Gastroesophageal sphincter (tissue), 4 donors: ENCODE measurements around the gene PTPRC. TPM values are rescaled to one million over a fixed set of nuclear protein-coding genes. Genes with fewer than 3 reads are reported as not detected.

Experiments
- ATAC-seq: fragments of 150-250 bp; one replicate; pipeline ENCODE4 v1.9.1; 2016; ENCODE audit warnings: mild to moderate bottlenecking, moderate library complexity
- H3K27ac ChIP-seq, 4 donors: fragments of 200-600 bp; sonication (generic) in 3 of 4; 1 replicate in 3 of 4; 2 replicates in 1 of 4; pipeline ENCODE4 v1.5.1; 2016 to 2019
- H3K27me3 ChIP-seq: fragments of 200-600 bp; sonication (generic); one replicate; pipeline ENCODE4 v1.5.1; 2019
- H3K36me3 ChIP-seq, 2 donors: fragments of 200-600 bp; sonication (generic); one replicate each; pipeline ENCODE4 v1.5.1; 2019; ENCODE audit warnings: control low read depth in 1 of 2
- H3K4me1 ChIP-seq, 3 donors: fragments of 200-600 bp; sonication (generic); 1 replicate in 2 of 3; 2 replicates in 1 of 3; pipeline ENCODE4 v1.5.1; 2016 to 2019; ENCODE audit warnings: control low read depth in 2 of 3
- H3K4me3 ChIP-seq, 2 donors: fragments of 200-600 bp; sonication (generic); one replicate each; pipeline ENCODE4 v1.5.1; 2019; ENCODE audit warnings: mild to moderate bottlenecking in 1 of 2, moderate library complexity in 1 of 2
- H3K9me3 ChIP-seq, 3 donors: fragments of 200-600 bp; sonication (generic); one replicate each; pipeline ENCODE4 v1.5.1; 2017 to 2019; ENCODE audit warnings: control low read depth in 2 of 3
- EP300 ChIP-seq: sonication (generic); formaldehyde crosslinking; IDR thresholded peaks from one replicate; pipeline ENCODE4 v1.6.1; 2017; ENCODE audit warnings: antibody characterized with exemption, mild to moderate bottlenecking
- POLR2A ChIP-seq, 2 donors: fragments of 450-650 bp; IDR thresholded peaks; one replicate each; pipeline ENCODE4 v1.6.1; 2017; ENCODE audit warnings: antibody characterized with exemption in 2 of 2, mild to moderate bottlenecking in 2 of 2, moderate library complexity in 1 of 2
- POLR2AphosphoS5 ChIP-seq: sonication (generic); formaldehyde crosslinking; IDR thresholded peaks from one replicate; pipeline ENCODE4 v1.6.1; 2017; ENCODE audit warnings: antibody characterized with exemption
- WGBS, 2 donors: methylation state at CpG; one replicate each; pipeline ENCODE4 v1.1.5; 2018; ENCODE audit warnings: low coverage in 1 of 2; 5-methylcytosine and 5-hydroxymethylcytosine counted together
- total RNA-seq, 4 donors: library from RNA; depleted of rRNA; stranded (reverse); fragments of >200 nt; gene quantifications; one replicate each; pipeline ENCODE4 v1.1.0, GENCODE V29; 2016
- TF ChIP-seq, protein P1 (sequence below), 4 experiments: fragments of 200-600 bp in 2 of 4; fragments of 450-650 bp in 2 of 4; sonication (generic) in 1 of 4; IDR thresholded peaks; one replicate each; pipeline ENCODE4 v1.5.1; 2017 to 2019; ENCODE audit warnings: antibody characterized with exemption in 4 of 4, mild to moderate bottlenecking in 2 of 4, moderate library complexity in 2 of 4

Gene PTPRC, protein sequence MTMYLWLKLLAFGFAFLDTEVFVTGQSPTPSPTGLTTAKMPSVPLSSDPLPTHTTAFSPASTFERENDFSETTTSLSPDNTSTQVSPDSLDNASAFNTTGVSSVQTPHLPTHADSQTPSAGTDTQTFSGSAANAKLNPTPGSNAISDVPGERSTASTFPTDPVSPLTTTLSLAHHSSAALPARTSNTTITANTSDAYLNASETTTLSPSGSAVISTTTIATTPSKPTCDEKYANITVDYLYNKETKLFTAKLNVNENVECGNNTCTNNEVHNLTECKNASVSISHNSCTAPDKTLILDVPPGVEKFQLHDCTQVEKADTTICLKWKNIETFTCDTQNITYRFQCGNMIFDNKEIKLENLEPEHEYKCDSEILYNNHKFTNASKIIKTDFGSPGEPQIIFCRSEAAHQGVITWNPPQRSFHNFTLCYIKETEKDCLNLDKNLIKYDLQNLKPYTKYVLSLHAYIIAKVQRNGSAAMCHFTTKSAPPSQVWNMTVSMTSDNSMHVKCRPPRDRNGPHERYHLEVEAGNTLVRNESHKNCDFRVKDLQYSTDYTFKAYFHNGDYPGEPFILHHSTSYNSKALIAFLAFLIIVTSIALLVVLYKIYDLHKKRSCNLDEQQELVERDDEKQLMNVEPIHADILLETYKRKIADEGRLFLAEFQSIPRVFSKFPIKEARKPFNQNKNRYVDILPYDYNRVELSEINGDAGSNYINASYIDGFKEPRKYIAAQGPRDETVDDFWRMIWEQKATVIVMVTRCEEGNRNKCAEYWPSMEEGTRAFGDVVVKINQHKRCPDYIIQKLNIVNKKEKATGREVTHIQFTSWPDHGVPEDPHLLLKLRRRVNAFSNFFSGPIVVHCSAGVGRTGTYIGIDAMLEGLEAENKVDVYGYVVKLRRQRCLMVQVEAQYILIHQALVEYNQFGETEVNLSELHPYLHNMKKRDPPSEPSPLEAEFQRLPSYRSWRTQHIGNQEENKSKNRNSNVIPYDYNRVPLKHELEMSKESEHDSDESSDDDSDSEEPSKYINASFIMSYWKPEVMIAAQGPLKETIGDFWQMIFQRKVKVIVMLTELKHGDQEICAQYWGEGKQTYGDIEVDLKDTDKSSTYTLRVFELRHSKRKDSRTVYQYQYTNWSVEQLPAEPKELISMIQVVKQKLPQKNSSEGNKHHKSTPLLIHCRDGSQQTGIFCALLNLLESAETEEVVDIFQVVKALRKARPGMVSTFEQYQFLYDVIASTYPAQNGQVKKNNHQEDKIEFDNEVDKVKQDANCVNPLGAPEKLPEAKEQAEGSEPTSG (N-terminal part only)
- 10 to 100 TPM in 2 of 4 donors, 1 to 10 TPM in 2; 5.0 to 31.9 (median 12.9) TPM for total RNA-seq

DNA sequence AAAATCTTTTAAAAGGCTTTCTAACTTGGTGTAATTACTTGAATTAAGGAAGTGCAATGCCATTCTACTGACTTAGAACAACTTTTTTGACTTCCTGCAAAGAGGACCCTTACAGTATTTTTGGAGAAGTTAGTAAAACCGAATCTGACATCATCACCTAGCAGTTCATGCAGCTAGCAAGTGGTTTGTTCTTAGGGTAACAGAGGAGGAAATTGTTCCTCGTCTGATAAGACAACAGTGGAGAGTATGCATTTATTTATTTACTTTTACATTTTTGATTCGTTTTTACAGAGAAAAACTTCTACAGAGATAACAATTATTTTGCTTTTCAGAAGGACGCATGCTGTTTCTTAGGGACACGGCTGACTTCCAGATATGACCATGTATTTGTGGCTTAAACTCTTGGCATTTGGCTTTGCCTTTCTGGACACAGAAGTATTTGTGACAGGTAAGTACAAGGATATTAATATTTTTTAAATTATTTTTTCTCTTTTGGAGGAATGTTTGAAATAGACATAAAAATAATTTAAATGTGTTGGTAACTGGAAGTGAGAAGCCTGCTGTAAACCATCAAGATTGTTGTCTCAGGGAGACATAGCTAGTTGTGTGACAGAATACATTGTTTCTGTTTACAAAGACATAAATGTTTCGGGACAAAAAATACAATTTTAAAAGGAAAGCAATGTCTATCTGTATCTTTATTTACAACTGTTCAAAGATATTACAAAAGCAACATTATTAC, at the start of gene PTPRC:
Gene PTPRC, plus strand, starts transcription at position 147 of the 742 bp plus-strand sequence. Its CDS starts 229 bp downstream, at position 376.
- Histone ChIP-seq H3K4me3 (peak within 1 kb of the TSS; percentile 17 to 24), H3K27ac (peak within 1 kb of the TSS in 1 of 4 donors; percentile 25), H3K27me3 (no peaks in the 10 kb centered on the region), H3K4me1 (no peaks in the 10 kb centered on the region), H3K9me3 (no peaks in the 10 kb centered on the region), H3K36me3 (no peaks in the 10 kb centered on the region)
- ATAC-seq = no peak
- TF ChIP-seq EP300 (no peak), POLR2AphosphoS5 (peak; percentile 30)
- 53 to 63% methylated on average over 6 of the region's 6 CpGs for WGBS, 2 donors

DNA sequence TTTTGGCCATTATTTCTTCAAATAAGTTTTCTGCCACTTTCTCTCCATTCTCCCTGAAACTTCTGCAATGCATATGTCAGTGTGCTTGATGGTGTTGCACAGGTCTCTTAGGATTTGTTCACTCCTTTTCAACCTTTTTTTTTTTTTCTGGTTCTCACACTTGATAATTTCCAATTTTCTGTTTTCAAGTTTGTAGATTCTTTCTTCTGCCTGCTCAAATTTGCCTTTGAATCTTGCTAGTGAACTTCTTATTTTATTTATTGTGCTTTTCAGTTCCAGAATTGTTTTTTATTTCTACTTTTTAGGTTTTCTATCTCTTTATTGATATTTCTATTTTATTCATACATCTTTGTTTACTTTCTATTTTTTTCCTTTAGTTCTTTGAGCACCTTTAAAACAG, 48.4 kb upstream of the PTPRC start:
- TF ChIP-seq POLR2A (IDR thresholded peaks at IDR 0.05) = no peak
- TF ChIP-seq POLR2AphosphoS5 = no peak
- TF ChIP-seq, protein P1, sequence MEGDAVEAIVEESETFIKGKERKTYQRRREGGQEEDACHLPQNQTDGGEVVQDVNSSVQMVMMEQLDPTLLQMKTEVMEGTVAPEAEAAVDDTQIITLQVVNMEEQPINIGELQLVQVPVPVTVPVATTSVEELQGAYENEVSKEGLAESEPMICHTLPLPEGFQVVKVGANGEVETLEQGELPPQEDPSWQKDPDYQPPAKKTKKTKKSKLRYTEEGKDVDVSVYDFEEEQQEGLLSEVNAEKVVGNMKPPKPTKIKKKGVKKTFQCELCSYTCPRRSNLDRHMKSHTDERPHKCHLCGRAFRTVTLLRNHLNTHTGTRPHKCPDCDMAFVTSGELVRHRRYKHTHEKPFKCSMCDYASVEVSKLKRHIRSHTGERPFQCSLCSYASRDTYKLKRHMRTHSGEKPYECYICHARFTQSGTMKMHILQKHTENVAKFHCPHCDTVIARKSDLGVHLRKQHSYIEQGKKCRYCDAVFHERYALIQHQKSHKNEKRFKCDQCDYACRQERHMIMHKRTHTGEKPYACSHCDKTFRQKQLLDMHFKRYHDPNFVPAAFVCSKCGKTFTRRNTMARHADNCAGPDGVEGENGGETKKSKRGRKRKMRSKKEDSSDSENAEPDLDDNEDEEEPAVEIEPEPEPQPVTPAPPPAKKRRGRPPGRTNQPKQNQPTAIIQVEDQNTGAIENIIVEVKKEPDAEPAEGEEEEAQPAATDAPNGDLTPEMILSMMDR (IDR thresholded peaks at IDR 0.05) = no peak
- no peak for TF ChIP-seq EP300
- no peaks in the 10 kb centered on the region for H3K4me1 ChIP-seq
- no peak overlapping the region for H3K27ac ChIP-seq
- H3K36me3 ChIP-seq = no peaks in the 10 kb centered on the region
- ATAC-seq = no peak
- peaks cover 0 to 32% (median 0%) of the 10 kb centered on the region in 3 donors for H3K9me3 ChIP-seq
- H3K27me3 ChIP-seq = no peaks in the 10 kb centered on the region
- H3K4me3 ChIP-seq = no peak overlapping the region

DNA sequence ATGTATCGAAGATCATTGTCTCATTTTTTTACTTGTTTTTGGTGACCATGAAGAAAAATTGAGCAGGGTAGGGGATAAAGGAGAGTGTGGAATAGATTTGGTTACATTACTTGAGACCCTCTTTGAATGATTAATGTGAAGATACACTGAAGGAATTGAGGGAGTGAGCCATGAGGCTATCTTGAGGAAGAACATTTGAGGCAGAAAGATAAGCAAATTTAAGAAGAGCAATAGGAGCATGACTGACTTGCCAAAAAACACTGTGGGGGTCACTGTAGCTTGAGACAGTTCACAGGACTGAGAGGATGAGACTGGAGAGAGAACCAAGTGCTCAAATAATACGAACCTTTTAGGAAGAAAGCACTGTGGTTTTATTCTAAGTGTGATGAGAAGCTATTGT, 43.1 kb upstream of the PTPRC start:
- Histone ChIP-seq H3K9me3 (peaks cover 0 to 9% (median 0%) of the 10 kb centered on the region in 3 donors), H3K4me3 (no peak overlapping the region), H3K4me1 (no peaks in the 10 kb centered on the region), H3K27me3 (no peaks in the 10 kb centered on the region), H3K27ac (no peak overlapping the region), H3K36me3 (no peaks in the 10 kb centered on the region)
- TF ChIP-seq, protein P1 (IDR thresholded peaks at IDR 0.05) = no peak
- TF ChIP-seq POLR2A (IDR thresholded peaks at IDR 0.05) (no peak), POLR2AphosphoS5 (no peak), EP300 (no peak)
- WGBS, 2 donors = 0 to 70% methylated on average over 1 to 2 of the region's 2 CpGs
- no peak for ATAC-seq

DNA sequence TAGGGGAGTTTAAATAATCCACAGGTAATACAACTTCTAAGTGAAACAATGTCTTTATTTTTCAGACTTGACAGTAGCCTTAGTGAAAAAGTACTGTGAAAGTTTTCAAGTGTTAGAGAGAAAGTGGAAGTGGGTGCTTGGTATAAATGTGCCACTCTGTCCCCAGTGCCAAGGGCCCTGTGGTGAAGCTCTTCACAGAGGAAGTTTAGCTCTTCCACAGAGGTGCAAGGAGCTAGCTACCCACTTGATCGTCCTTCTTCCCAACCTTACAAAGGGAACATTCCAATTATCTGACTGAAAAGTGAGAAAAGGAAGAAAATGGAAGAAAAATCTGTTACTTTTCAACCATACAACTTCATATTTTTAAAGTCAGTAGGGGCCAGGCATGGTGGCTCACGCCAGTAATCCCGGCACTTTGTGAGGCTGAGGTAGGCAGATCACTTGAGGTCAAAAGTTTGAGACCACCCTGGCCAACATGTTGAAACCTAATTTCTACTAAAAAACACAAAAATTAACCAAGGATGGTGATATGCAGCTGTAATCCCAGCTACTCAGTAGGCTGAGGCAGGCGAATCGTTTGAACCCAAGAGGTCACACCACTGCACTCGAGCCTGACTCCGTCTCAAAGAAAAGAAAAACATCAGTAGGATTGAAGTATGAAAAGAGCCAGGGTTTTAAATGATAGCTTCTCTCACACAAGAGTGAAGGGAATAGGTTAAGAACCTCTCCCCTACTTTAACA, 41.0 kb upstream of the PTPRC start:
- Histone ChIP-seq H3K36me3 (no peaks in the 10 kb centered on the region), H3K27me3 (no peaks in the 10 kb centered on the region), H3K4me1 (no peaks in the 10 kb centered on the region), H3K27ac (no peak overlapping the region), H3K9me3 (no peaks in the 10 kb centered on the region), H3K4me3 (no peak overlapping the region)
- no peak for ATAC-seq
- WGBS, 2 donors = 60 to 78% methylated on average over 5 to 7 of the region's 7 CpGs
- TF ChIP-seq EP300 = no peak

DNA sequence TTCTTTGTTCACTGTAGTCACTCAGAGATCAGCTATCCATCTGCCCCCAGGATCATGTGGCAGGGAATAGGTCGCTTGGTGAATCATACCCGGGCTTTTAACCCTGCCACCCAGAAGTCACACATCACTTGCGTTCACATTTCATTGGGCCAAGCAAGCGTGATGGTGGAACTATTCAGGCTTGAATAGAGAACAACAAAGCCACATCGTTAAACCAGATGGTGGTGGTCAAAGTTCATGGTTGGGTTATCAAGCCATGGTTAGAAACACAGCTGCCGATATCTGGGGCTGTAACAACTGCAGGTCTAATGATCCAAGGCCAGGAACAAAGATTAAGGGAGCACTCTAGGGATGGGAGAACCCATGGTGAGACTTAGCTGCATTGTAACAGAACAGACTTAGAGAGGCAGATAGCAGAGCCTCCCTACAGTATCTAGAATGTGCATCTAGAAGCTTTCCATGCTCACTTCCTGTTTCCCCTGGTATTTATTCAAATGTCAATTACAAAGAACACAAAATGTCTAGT, 40.0 kb upstream of the PTPRC start:
- WGBS, 2 donors = 86 to 91% methylated on average over 6 of the region's 6 CpGs
- Histone ChIP-seq H3K4me1 (no peaks in the 10 kb centered on the region), H3K9me3 (no peaks in the 10 kb centered on the region), H3K27ac (no peak overlapping the region), H3K27me3 (no peaks in the 10 kb centered on the region), H3K4me3 (no peak overlapping the region), H3K36me3 (no peaks in the 10 kb centered on the region)
- no peak for ATAC-seq
- TF ChIP-seq POLR2AphosphoS5 (no peak), EP300 (no peak), POLR2A (IDR thresholded peaks at IDR 0.05) (no peak)
- TF ChIP-seq, protein P1 (IDR thresholded peaks at IDR 0.05) = no peak
